ENCODE measurements around the gene BDKRB2.

BDKRB2 gene

GRCh38 chr14:96198430-96199130, 6.1 kb upstream of the BDKRB2 start:
- DNase-seq, result no peak

DNA sequence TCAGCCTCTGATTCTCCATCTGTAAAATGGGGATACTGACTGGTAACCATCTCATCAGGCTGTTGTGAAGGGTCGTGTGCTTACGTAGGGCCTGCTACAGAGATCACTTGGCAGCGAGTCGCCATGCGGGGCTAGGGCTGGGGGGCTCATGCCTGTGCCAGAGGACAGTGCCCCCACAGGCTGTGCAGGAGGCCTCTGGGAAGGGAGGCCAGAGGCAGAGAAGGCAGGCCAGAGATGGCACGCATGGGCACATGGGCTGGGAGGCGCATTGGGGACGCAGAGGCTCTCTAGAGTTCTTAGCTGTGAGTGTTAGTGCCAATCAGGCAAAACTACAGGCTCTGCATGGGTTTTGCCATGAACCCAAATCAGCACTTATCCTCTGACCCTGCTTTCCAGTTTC, 3.5 kb upstream of the BDKRB2 start:
- DNase-seq, result no peak

GRCh38 chr14:96201965-96202364, 2.7 kb upstream of the BDKRB2 start:
- no peak for DNase-seq

- DNase-seq, result no peak
Observed at GRCh38 chr14:96202441-96203094, 2.1 kb upstream of the BDKRB2 start.

DNA sequence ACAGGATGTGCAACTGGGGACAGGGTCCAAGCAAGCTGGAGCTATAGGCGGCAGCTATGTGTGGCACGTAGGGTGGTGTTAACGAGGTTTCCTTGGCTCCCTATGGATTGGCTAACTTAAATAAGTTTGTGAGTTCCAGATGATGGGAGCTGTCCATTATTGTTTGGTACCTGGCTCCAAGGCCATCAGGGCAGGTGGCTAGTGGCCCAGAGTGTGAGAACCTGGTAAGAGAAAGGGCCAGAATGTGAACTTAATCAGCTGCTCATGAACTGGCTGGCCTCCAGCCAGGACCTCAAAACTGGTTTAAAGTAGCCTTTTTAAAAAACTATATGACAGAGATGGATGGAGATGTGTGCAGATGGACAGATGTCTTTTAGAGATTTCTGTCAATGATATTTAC, 1.5 kb upstream of the BDKRB2 start:
- DNase-seq, result no peak

- no peak for DNase-seq
Observed at GRCh38 chr14:96203635-96204034, 1.0 kb upstream of the BDKRB2 start.

- no peak for DNase-seq
Observed at GRCh38 chr14:96205059-96205977, 679 bp downstream of the BDKRB2 start.

GRCh38 chr14:96205978-96206360, 1.3 kb downstream of the BDKRB2 start:
- no peak for DNase-seq

DNA sequence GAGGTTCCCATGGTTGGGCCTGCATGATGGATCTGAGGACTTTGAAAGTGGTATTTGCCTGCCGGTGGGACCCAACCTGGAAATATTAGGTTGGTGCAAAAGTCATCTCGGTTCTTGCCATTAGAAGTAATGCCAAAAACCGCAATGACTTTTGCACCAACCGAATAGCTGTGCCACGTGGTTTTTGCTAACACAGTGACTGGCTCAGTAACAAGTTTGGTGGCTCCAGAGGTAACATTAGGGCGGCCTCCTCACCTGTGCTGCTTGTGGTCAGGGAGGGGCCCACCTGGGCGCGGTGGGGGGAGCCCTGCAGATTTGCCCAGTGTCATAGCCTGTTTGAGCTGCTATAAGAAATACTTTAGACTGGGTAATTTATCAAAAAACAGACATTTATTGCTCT, 1.8 kb downstream of the BDKRB2 start:
- DNase-seq, result no peak

GRCh38 chr14:96207686-96208085, 3.0 kb downstream of the BDKRB2 start:
- DNase-seq, result no peak

DNA sequence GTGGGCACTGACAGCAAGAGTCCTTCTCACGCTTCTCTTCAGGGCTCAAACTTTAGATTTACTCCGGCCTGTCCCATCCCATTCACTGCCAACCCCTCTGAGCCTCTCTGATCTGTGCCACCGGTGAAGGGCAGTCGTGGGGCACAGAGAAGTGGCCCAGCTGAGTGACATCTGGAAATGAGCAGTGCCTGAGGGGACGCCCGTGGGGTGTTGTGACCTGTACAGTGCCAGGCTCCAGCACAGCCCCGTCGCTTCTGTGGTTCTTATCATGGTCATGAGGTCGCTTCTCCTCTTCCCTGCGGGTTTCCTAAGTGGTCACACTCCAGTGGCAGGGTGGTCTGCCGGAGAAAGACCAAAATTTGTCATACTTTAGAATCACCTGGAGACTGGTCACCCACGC, 4.1 kb downstream of the BDKRB2 start:
- DNase-seq, result no peak

- no peak for DNase-seq
Observed at GRCh38 chr14:96212140-96212539, 7.5 kb downstream of the BDKRB2 start.

DNA sequence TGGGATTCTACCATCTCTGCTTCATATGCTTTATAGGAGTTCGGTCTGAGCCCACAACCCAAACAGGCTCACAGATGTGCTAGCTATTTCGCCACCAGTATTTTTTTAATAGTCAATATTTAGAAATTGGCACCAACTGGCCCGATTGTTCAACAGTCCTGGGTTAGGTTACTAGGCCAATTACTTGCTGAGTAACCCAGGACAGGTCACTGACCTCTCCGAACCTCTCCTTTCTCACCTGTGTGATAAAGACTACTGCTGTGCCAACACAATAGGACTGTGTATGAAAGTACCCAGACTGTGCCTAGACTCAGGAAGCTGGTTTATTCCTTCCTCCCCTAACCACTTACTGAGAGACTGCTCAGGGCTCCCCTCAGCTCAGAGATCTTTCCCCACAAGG, 8.3 kb downstream of the BDKRB2 start:
- DNase-seq, result no peak

- DNase-seq, result no peak
Observed at GRCh38 chr14:96213871-96214465, 9.3 kb downstream of the BDKRB2 start.

DNA sequence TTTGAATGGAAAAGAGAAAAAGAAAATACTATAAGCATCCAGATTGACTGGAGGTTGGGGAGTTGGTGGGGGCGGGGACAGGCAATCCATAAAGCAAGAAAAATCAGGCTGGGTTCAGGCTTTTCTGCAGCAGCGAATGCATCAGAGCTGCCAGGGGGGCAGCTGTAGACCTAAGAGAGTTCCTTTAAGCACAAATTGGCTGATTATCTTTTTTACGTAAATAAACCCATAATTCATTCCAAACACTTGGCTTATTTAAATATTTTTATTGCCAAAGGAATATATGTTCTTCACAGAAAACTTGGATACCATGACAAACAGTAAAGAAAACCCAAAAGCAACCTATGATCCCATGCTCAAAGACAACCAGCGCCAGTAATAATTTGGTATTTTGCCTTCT, 10.2 kb downstream of the BDKRB2 start:
- no peak for DNase-seq

GRCh38 chr14:96215452-96216244, 11.0 kb downstream of the BDKRB2 start:
- DNase-seq, result no peak

GRCh38 chr14:96216627-96217026, 12.0 kb downstream of the BDKRB2 start:
- no peak for DNase-seq

DNA sequence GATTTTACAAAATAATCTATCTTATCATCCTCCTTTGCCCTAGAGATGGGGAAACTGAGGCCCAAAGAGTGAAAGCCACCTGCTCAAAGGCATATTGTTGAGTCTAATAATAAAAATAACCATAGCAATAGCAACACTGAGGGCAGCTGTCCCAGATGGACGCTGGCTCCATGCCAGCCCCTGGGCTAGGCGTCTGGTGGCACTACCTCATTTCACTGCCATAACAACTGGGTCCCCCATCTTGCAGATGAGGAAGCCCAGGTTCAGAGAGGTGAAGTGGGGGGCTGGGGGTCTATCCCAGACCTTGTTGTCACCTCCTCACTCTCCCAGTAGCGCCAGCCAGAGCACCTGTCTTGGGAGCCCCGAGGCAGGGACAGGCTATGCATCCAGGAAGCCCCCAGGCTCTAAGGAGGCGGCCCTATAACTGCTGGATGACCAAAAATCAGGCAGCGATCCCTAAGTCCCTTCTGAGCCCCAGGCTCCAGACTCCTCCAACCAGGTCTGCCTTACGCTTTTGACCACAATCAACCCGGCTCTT, 12.8 kb downstream of the BDKRB2 start:
- DNase-seq, result no peak

- no peak for DNase-seq
Observed at GRCh38 chr14:96221109-96221650, 16.5 kb downstream of the BDKRB2 start.

GRCh38 chr14:96221841-96222240, 17.2 kb downstream of the BDKRB2 start:
- DNase-seq, result no peak

GRCh38 chr14:96224480-96225096, 19.9 kb downstream of the BDKRB2 start:
- DNase-seq, result no peak

All from activated naive CD4-positive, alpha-beta T cell treated with Interleukin-2 at 50 U/mL for 16 hours (primary cell).